ENCODE data around the gene FGD3. TPM values are rescaled to one million over a fixed set of nuclear protein-coding genes. Genes with fewer than 3 reads are reported as not detected.

FGD3 gene
- total RNA-seq, 1 donor from 2014 or later = 19.9 TPM

GRCh38 chr9:93024646-93024910 lies 77.3 kb downstream of the FGD3 start:
- Histone ChIP-seq H3K27me3 (no peaks in the 10 kb centered on the region), H3K36me3 (peaks cover 0 to 6% of the 10 kb centered on the region in 2 donors), H3K9me3 (no peaks in the 10 kb centered on the region), H3K4me1 (no peaks in the 10 kb centered on the region), H3K27ac (no peak overlapping the region), H3K4me3 (no peak overlapping the region)
- no peak for DNase-seq (ENCODE audit: extremely low spot score in 2 of 2)
- intact Hi-C loops (cut with DNase I) = no loop called here
- no peak for TF ChIP-seq POLR2AphosphoS5 (IDR thresholded peaks at IDR 0.05; ENCODE audit: insufficient read depth in 1 of 2, low read depth in 1 of 2)
- TF ChIP-seq POLR2A (IDR thresholded peaks at IDR 0.05) = no peak
- no peak for TF ChIP-seq CTCF (IDR thresholded peaks at IDR 0.05)

GRCh38 chr9:93024986-93025630 lies 77.8 kb downstream of the FGD3 start:
- DNase-seq (ENCODE audit: extremely low spot score in 2 of 2) = no peak
- Histone ChIP-seq H3K27ac (no peak overlapping the region), H3K4me3 (no peak overlapping the region), H3K9me3 (no peaks in the 10 kb centered on the region), H3K36me3 (peaks cover 0 to 6% of the 10 kb centered on the region in 2 donors), H3K4me1 (no peaks in the 10 kb centered on the region), H3K27me3 (no peaks in the 10 kb centered on the region)
- TF ChIP-seq POLR2AphosphoS5 (IDR thresholded peaks at IDR 0.05; ENCODE audit: insufficient read depth in 1 of 2, low read depth in 1 of 2) (no peak), POLR2A (IDR thresholded peaks at IDR 0.05) (no peak), CTCF (IDR thresholded peaks at IDR 0.05) (no peak)
- intact Hi-C loops (cut with DNase I) = no loop called here

- H3K36me3 ChIP-seq = peaks cover 0 to 6% of the 10 kb centered on the region in 2 donors
- intact Hi-C loops (cut with DNase I) = no loop called here
Observed at GRCh38 chr9:93025736-93026135, 78.4 kb downstream of the FGD3 start.

GRCh38 chr9:93026640-93027039 lies 79.3 kb downstream of the FGD3 start:
- Histone ChIP-seq H3K9me3 (no peaks in the 10 kb centered on the region), H3K27me3 (no peaks in the 10 kb centered on the region), H3K27ac (no peak overlapping the region), H3K4me1 (no peaks in the 10 kb centered on the region), H3K36me3 (peaks cover 0 to 6% of the 10 kb centered on the region in 2 donors), H3K4me3 (no peak overlapping the region)
- no peak for DNase-seq (ENCODE audit: extremely low spot score in 2 of 2)
- TF ChIP-seq CTCF (IDR thresholded peaks at IDR 0.05) (no peak), POLR2A (IDR thresholded peaks at IDR 0.05) (no peak), POLR2AphosphoS5 (IDR thresholded peaks at IDR 0.05; ENCODE audit: insufficient read depth in 1 of 2, low read depth in 1 of 2) (no peak)
- intact Hi-C loops (cut with DNase I) = no loop called here

More at GRCh38 chr9:93025736-93026135, 78.4 kb downstream of the FGD3 start:
- Histone ChIP-seq H3K4me1 (no peaks in the 10 kb centered on the region), H3K27ac (no peak overlapping the region), H3K9me3 (no peaks in the 10 kb centered on the region), H3K27me3 (no peaks in the 10 kb centered on the region), H3K4me3 (no peak overlapping the region)
- DNase-seq (ENCODE audit: extremely low spot score in 2 of 2) = no peak
- no peak for TF ChIP-seq CTCF (IDR thresholded peaks at IDR 0.05)
- TF ChIP-seq POLR2A (IDR thresholded peaks at IDR 0.05) = no peak
- TF ChIP-seq POLR2AphosphoS5 (IDR thresholded peaks at IDR 0.05; ENCODE audit: insufficient read depth in 1 of 2, low read depth in 1 of 2) = no peak

GRCh38 chr9:93027750-93028149 lies 80.4 kb downstream of the FGD3 start:
- TF ChIP-seq POLR2A (IDR thresholded peaks at IDR 0.05) = no peak
- TF ChIP-seq CTCF (IDR thresholded peaks at IDR 0.05) = no peak
- no peak for TF ChIP-seq POLR2AphosphoS5 (IDR thresholded peaks at IDR 0.05; ENCODE audit: insufficient read depth in 1 of 2, low read depth in 1 of 2)
- Histone ChIP-seq H3K27me3 (no peaks in the 10 kb centered on the region), H3K36me3 (peaks cover 0 to 6% of the 10 kb centered on the region in 2 donors), H3K4me1 (no peaks in the 10 kb centered on the region), H3K4me3 (no peak overlapping the region), H3K9me3 (no peaks in the 10 kb centered on the region), H3K27ac (no peak overlapping the region)
- no peak for DNase-seq (ENCODE audit: extremely low spot score in 2 of 2)
- intact Hi-C loops (cut with DNase I) = no loop called here

All from vagina (tissue), 2 donors.